HL-60 (cell line): ENCODE data around the gene ZPLD1.

Experiments used
- POLR2AphosphoS5 ChIP-seq: IDR thresholded peaks from 2 replicates; pipeline ENCODE4 v1.6.1; 2012; ENCODE audit warnings: low read depth
- TF ChIP-seq, protein P1 (sequence below): IDR thresholded peaks from one replicate; pipeline ENCODE4 v1.5.1; 2011; ENCODE audit warnings: low read length, control low read depth, inconsistent platforms; ENCODE audit not compliant: insufficient read depth
- TF ChIP-seq, protein P2 (sequence below): IDR thresholded peaks from 2 replicates; pipeline ENCODE4 v1.6.1; 2012; ENCODE audit warnings: low read depth; ENCODE audit not compliant: insufficient replicate concordance

- TF ChIP-seq, protein P1, sequence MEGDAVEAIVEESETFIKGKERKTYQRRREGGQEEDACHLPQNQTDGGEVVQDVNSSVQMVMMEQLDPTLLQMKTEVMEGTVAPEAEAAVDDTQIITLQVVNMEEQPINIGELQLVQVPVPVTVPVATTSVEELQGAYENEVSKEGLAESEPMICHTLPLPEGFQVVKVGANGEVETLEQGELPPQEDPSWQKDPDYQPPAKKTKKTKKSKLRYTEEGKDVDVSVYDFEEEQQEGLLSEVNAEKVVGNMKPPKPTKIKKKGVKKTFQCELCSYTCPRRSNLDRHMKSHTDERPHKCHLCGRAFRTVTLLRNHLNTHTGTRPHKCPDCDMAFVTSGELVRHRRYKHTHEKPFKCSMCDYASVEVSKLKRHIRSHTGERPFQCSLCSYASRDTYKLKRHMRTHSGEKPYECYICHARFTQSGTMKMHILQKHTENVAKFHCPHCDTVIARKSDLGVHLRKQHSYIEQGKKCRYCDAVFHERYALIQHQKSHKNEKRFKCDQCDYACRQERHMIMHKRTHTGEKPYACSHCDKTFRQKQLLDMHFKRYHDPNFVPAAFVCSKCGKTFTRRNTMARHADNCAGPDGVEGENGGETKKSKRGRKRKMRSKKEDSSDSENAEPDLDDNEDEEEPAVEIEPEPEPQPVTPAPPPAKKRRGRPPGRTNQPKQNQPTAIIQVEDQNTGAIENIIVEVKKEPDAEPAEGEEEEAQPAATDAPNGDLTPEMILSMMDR = no peak
- TF ChIP-seq, protein P2, sequence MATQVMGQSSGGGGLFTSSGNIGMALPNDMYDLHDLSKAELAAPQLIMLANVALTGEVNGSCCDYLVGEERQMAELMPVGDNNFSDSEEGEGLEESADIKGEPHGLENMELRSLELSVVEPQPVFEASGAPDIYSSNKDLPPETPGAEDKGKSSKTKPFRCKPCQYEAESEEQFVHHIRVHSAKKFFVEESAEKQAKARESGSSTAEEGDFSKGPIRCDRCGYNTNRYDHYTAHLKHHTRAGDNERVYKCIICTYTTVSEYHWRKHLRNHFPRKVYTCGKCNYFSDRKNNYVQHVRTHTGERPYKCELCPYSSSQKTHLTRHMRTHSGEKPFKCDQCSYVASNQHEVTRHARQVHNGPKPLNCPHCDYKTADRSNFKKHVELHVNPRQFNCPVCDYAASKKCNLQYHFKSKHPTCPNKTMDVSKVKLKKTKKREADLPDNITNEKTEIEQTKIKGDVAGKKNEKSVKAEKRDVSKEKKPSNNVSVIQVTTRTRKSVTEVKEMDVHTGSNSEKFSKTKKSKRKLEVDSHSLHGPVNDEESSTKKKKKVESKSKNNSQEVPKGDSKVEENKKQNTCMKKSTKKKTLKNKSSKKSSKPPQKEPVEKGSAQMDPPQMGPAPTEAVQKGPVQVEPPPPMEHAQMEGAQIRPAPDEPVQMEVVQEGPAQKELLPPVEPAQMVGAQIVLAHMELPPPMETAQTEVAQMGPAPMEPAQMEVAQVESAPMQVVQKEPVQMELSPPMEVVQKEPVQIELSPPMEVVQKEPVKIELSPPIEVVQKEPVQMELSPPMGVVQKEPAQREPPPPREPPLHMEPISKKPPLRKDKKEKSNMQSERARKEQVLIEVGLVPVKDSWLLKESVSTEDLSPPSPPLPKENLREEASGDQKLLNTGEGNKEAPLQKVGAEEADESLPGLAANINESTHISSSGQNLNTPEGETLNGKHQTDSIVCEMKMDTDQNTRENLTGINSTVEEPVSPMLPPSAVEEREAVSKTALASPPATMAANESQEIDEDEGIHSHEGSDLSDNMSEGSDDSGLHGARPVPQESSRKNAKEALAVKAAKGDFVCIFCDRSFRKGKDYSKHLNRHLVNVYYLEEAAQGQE = no peak
- no peak for TF ChIP-seq POLR2AphosphoS5
These were observed 29.4 kb downstream of the ZPLD1 start for GRCh38 chr3:102464261-102464660.
